A673 (cell line): ENCODE data around the gene PPM1M.

Experiments
- CTCF ChIP-seq: fragments of 300-800, 200-600 bp; sonication (generic); conservative IDR thresholded peaks from 2 replicates; pipeline ENCODE4 v1.5.1; 2017; ENCODE audit warnings: low read depth, mild to moderate bottlenecking, antibody characterized with exemption, low read length, moderate library complexity, mixed read lengths
- EZH2 ChIP-seq: fragments of 200-600 bp; sonication (generic); IDR thresholded peaks from 2 replicates; pipeline ENCODE4 v1.6.1; 2017; ENCODE audit warnings: borderline replicate concordance, low read depth, mild to moderate bottlenecking, mixed read lengths, antibody characterized with exemption, low read length; ENCODE audit not compliant: poor library complexity, severe bottlenecking

GRCh38 chr3:52237006-52237656 is 8.4 kb upstream of the PPM1M start:
- TF ChIP-seq CTCF (no peak), EZH2 (no peak)
